Measurements from ENCODE around the gene LUZP1.

Gene LUZP1

DNA sequence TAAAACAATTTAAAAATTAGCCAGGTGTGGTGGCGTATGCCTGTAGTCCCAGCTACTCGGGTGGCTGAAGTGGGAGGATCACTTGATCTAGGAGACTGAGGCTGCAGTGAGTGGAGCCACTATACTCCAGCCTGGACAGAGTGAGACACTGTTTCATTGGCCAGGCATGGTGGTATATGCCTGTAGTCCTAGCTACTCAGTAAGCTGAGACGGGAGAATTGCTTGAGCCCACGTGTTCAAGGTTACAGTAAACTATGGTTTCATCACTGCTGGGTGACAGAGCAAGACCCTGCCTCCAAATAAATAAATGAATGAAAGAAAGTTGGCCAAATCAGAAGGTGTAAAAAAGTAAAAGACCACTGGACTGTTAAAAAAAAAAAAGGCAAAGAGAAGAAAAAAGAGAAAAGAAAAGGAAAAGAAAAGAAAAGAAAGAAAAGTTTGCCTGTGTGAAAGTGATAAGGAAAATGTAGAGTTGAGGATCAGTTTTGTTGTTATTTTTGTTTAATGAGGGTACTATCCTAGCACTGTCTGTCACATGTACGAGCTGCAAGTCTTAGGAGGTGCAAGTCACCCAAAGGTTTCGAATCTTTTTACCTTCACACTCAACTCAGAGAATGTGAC, 52.3 kb downstream of the LUZP1 start:
- Histone ChIP-seq H2AFZ (ENCODE audit: low read length, unreplicated experiment) (no peak overlapping the region), H3K4me3 (ENCODE audit: low read depth, low read length) (no peak overlapping the region), H3K79me2 (ENCODE audit: control insufficient read depth, insufficient read depth, low read length, unreplicated experiment) (peaks cover 90% of the 10 kb centered on the region), H3K36me3 (ENCODE audit: insufficient read depth, low read length) (no peaks in the 10 kb centered on the region), H3K27ac (ENCODE audit: low read depth, low read length) (no peak overlapping the region), H3K4me1 (ENCODE audit: control insufficient read depth, insufficient read depth, low read length, unreplicated experiment) (peaks cover 27% of the 10 kb centered on the region), H3K27me3 (ENCODE audit: insufficient read depth, low read length) (no peaks in the 10 kb centered on the region)

DNA sequence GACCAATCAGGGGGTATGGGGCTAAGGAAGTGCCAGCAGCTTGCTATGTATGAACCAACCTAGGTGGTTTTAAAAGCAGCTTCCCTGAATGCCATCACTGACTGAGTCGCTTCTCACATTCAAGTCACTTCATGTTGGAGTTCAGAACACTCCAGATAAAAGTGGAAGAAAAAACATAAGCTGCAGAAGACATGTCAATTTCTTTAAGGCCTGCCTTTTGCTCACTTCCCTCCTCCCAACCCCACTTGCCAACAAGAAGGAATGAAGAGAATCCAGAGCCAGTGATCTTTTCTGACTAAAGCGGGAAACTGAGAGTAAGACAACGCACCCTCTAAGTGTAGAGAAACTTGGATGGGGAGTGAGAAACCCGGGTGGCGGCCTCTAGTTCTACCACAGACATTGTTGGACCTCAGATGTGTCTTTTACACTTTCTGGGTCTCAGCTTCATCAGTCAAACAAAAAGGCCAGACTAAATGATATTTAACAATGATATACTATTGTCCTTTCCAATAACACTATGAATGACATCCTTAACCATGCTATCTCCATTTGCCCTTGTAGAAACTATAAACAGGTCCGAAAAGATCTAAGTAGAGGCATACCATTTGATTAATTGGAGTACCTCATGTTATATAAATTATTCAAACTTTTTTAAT, 54.1 kb downstream of the LUZP1 start:
- H3K4me3 ChIP-seq (ENCODE audit: low read depth, low read length), result no peak overlapping the region
- peak overlapping the region; percentile 11 for H3K27ac ChIP-seq (ENCODE audit: low read depth, low read length)

DNA sequence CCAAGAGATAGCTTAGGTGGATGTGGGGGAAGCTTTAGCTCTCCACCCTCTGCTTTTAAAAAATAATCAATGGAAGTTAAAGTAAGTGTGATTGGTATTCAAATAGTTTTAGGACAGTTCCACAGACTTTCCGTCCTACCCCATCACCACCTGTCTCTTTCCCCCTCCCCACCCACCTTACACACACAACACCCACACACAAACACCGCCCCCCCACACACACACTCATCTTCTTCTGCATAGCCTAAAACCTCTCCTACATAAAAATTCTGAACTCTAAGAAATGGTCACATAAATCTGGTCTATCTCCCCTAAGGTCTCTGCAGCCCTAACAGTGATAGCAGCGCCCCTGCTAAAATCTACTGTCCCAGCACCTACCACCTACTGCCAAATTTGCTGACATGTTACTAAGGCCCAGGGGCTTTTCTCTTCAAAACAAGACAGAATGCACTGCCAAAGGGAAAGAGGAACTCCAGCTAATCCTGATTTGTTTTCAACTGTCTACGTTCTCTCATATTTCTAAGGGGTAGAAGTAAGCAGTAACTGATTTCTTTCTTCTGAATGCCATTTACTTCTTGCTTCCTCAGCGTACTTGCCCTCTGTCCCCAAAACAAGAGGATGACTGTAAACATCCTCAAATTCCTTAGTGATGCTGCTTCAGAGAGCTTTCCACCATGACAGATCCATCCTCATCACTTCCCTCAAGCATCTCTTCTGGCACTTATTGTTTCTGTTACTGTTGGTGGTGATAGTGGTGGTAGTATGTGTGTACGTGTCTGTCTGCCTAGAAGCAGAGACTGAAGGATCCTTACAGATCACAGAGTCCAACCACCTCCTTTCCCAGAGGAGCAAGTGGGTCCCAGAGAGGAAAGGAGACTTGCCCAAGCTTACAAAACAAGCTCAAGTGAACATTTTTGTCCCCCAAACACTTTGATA, 56.8 kb downstream of the LUZP1 start:
- H3K27me3 ChIP-seq (ENCODE audit: insufficient read depth, low read length), result no peaks in the 10 kb centered on the region
- no peak overlapping the region for H3K27ac ChIP-seq (ENCODE audit: low read depth, low read length)
- no peak overlapping the region for H2AFZ ChIP-seq (ENCODE audit: low read length, unreplicated experiment)
- 0 out of 2 replicates have a peak, but pooled peaks cover 7% of the 10 kb centered on the region for H3K36me3 ChIP-seq (ENCODE audit: insufficient read depth, low read length)
- H3K4me1 ChIP-seq (ENCODE audit: control insufficient read depth, insufficient read depth, low read length, unreplicated experiment), result peaks cover 37% of the 10 kb centered on the region
- peaks cover 72% of the 10 kb centered on the region for H3K79me2 ChIP-seq (ENCODE audit: control insufficient read depth, insufficient read depth, low read length, unreplicated experiment)
- H3K4me3 ChIP-seq (ENCODE audit: low read depth, low read length), result no peak overlapping the region

More for the DNA sequence above, 54.1 kb downstream of the LUZP1 start:
- H3K79me2 ChIP-seq (ENCODE audit: control insufficient read depth, insufficient read depth, low read length, unreplicated experiment), result peaks cover 86% of the 10 kb centered on the region
- no peaks in the 10 kb centered on the region for H3K27me3 ChIP-seq (ENCODE audit: insufficient read depth, low read length)
- peaks cover 36% of the 10 kb centered on the region for H3K4me1 ChIP-seq (ENCODE audit: control insufficient read depth, insufficient read depth, low read length, unreplicated experiment)
- H3K36me3 ChIP-seq (ENCODE audit: insufficient read depth, low read length), result no peaks in the 10 kb centered on the region
- no peak overlapping the region for H2AFZ ChIP-seq (ENCODE audit: low read length, unreplicated experiment)

DNA sequence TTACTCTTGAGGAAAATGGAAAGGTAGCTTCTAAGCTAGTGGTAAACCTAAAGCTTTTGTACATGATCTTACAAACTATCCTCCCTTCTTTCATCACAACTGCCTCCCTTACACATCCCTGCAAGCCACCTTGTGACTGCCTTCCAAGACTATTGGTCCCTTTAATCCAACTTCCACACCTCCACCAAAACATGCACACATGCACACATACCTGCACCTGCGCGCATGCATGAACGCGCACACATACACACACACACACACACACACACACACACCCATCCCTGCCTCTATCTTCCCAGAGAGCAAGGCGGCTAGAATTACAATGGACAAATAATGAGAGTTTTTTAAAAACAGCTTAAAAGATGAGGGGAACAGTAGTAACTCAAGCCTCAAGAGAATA, 58.3 kb downstream of the LUZP1 start:
- peaks cover 67% of the 10 kb centered on the region for H3K79me2 ChIP-seq (ENCODE audit: control insufficient read depth, insufficient read depth, low read length, unreplicated experiment)
- no peak overlapping the region for H3K4me3 ChIP-seq (ENCODE audit: low read depth, low read length)
- H3K27ac ChIP-seq (ENCODE audit: low read depth, low read length), result no peak overlapping the region
- peaks cover 33% of the 10 kb centered on the region for H3K4me1 ChIP-seq (ENCODE audit: control insufficient read depth, insufficient read depth, low read length, unreplicated experiment)
- H3K36me3 ChIP-seq (ENCODE audit: insufficient read depth, low read length), result 0 out of 2 replicates have a peak, but pooled peaks cover 7% of the 10 kb centered on the region
- H2AFZ ChIP-seq (ENCODE audit: low read length, unreplicated experiment), result no peak overlapping the region
- H3K27me3 ChIP-seq (ENCODE audit: insufficient read depth, low read length), result no peaks in the 10 kb centered on the region

DNA sequence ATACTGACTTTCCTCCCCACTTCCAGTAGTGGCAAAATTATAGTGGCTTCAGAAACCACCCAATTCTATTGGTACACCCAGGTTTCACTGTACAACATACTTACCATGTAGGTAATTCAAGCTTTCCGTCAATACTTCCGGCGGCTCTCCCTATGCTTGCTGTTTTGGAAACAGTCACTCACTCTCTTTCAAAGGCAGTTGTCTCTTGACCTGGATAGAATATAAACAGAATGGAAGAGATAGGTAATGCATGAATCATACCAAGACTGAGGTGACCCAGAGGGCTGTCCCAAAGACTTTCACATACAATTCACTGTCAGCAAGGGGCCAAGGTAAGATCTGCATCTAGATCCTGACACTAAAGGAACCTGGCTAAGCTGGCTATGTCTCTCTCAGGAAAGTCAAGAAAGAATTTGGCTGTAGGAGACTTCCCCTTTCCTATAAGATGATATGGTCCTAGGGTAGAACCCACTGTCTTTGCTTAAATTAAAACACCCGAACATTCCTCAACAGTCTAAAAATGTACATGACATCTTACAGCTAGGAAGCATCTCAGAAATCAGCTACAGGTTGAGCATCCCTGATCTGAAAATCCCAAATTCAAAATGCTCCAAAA, 59.6 kb downstream of the LUZP1 start:
- Histone ChIP-seq H3K4me3 (ENCODE audit: low read depth, low read length) (no peak overlapping the region), H3K36me3 (ENCODE audit: insufficient read depth, low read length) (peaks cover 7% of the 10 kb centered on the region; the same call in 1 of the 2 replicates), H3K27ac (ENCODE audit: low read depth, low read length) (no peak overlapping the region), H3K79me2 (ENCODE audit: control insufficient read depth, insufficient read depth, low read length, unreplicated experiment) (peaks cover 55% of the 10 kb centered on the region), H3K27me3 (ENCODE audit: insufficient read depth, low read length) (no peaks in the 10 kb centered on the region), H3K4me1 (ENCODE audit: control insufficient read depth, insufficient read depth, low read length, unreplicated experiment) (peaks cover 29% of the 10 kb centered on the region), H2AFZ (ENCODE audit: low read length, unreplicated experiment) (no peak overlapping the region)

DNA sequence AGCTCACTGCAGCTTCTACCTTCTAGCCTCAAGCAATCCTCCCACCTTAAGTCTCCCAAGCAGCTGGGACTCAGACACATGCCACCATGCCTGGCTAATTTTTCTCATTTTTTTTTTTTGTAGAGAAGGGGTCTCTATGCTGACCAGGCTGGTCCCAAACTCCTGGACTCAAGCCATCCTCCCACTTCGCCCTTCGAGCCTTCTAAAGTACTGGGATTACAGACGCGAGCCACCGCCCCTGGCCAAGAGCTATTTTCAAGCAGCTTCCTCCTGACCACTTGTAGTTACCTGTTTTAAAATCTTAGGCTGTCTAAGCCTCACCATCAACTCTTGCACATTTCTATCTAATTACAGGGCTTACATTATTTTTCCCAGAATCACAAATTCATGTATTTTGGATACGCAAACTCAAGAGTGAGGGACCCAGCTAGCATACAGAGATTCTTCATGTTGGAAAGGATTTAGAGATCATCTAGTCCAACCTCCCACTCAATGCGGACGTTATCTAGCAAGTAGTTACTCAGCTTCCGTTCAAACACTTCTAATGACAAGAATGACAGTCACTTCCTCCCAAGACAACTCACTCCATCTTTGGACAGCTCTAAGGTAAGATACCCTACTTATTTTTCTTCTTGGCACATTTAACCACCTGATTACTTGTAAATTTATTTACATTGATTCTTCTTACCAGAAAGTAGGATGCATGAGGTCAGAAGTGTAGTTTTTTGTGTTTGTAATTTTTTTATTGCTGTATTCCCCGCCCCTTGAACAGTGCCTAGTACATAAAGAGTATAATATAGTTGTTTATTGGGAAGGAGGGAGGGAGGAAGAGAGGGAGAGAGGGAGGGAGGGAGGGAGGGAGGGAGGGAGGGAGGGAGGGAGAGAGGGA, 65.4 kb downstream of the LUZP1 start:
- H3K27ac ChIP-seq (ENCODE audit: low read depth, low read length), result peak overlapping the region; percentile 92
- H3K4me1 ChIP-seq (ENCODE audit: control insufficient read depth, insufficient read depth, low read length, unreplicated experiment), result peaks cover 57% of the 10 kb centered on the region
- peaks cover 3% of the 10 kb centered on the region; the same call in 1 of the 2 replicates for H3K36me3 ChIP-seq (ENCODE audit: insufficient read depth, low read length)
- no peak overlapping the region for H2AFZ ChIP-seq (ENCODE audit: low read length, unreplicated experiment)
- H3K27me3 ChIP-seq (ENCODE audit: insufficient read depth, low read length), result no peaks in the 10 kb centered on the region
- H3K4me3 ChIP-seq (ENCODE audit: low read depth, low read length), result peak overlapping the region; percentile 13; the same call in 1 of the 2 replicates
- H3K79me2 ChIP-seq (ENCODE audit: control insufficient read depth, insufficient read depth, low read length, unreplicated experiment), result peaks cover 35% of the 10 kb centered on the region

DNA sequence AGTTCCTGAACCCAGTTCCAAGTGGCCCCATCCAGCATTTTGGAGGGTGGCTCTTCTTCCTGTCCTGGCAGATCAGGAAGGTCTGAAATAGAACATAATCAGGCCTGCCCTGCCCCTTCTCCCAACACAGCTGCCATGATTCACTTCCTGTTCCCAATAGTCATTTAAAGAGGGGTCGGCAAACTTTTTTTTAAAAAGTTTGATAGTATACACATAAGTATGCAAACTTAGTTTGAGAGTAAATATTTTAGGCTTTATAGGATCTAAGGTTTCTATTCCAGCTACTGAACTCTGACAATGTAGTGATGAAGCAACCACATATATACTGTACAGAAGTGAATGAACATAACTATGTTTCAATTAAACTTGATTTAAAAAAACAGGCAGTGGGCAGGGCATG, 66.4 kb downstream of the LUZP1 start:
- Histone ChIP-seq H3K4me1 (ENCODE audit: control insufficient read depth, insufficient read depth, low read length, unreplicated experiment) (peaks cover 61% of the 10 kb centered on the region), H3K79me2 (ENCODE audit: control insufficient read depth, insufficient read depth, low read length, unreplicated experiment) (peaks cover 44% of the 10 kb centered on the region), H3K27me3 (ENCODE audit: insufficient read depth, low read length) (no peaks in the 10 kb centered on the region), H3K36me3 (ENCODE audit: insufficient read depth, low read length) (no peaks in the 10 kb centered on the region; the same call in 1 of the 2 replicates), H3K4me3 (ENCODE audit: low read depth, low read length) (peak overlapping the region; percentile 40; the same call in 1 of the 2 replicates), H2AFZ (ENCODE audit: low read length, unreplicated experiment) (no peak overlapping the region), H3K27ac (ENCODE audit: low read depth, low read length) (peak overlapping the region; percentile 92)

DNA sequence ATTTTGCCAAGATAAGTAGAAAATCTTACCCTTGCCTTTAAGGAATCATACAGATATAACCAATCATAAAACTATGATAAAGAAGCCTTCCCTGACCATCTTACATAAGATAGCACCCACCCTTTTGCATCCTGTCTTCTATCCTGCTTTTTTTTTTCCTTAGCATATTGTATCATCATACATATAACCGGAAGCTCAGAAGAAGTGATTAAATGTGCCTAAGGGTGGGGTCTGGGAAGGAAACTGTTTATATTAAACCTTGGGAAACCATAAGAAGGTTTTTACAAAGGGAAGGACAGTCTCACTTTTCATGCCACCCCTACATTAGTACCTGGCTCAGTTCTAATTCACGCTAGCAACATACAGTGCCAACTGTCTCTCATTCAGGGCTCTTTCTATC, 66.8 kb downstream of the LUZP1 start:
- H3K27ac ChIP-seq (ENCODE audit: low read depth, low read length), result peak overlapping the region; percentile 92
- peak overlapping the region; percentile 40; the same call in 1 of the 2 replicates for H3K4me3 ChIP-seq (ENCODE audit: low read depth, low read length)
- H3K27me3 ChIP-seq (ENCODE audit: insufficient read depth, low read length), result no peaks in the 10 kb centered on the region
- peaks cover 61% of the 10 kb centered on the region for H3K4me1 ChIP-seq (ENCODE audit: control insufficient read depth, insufficient read depth, low read length, unreplicated experiment)
- H2AFZ ChIP-seq (ENCODE audit: low read length, unreplicated experiment), result no peak overlapping the region
- peaks cover 48% of the 10 kb centered on the region for H3K79me2 ChIP-seq (ENCODE audit: control insufficient read depth, insufficient read depth, low read length, unreplicated experiment)
- no peaks in the 10 kb centered on the region; the same call in 1 of the 2 replicates for H3K36me3 ChIP-seq (ENCODE audit: insufficient read depth, low read length)

DNA sequence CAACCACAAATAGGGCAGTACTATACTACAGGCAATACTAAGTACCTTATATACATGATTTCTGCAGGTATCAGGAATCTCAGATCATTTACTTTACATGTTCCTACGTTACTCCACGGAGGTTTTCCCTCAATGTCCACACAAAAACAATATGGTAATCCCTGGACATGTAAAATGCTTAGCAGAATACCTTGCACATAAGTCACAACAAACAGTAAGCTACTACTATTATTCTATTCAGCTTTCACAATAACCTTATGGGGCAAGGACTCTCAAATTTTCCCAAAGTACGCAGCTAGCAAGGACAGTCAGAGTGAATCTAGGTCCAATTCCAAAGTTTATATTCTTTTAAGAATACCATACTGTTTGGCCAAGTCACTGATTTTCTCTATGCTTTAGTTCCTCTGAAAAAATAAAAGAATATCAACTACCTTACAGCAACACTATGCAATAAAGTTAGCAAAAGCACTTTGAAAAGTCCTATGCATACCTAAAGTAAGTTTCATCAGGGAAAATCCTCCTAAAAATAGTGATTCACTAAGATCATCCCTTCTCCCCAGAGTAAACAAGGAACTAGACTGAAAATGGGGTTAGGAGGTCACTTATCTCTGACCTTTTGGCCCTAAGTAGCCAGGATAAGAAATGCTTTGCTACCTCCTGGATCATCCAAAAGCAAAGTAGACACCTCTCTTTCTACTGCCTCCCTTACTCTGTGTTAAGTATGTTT, 67.4 kb downstream of the LUZP1 start:
- Histone ChIP-seq H3K27ac (ENCODE audit: low read depth, low read length) (peak overlapping the region; percentile 92), H3K27me3 (ENCODE audit: insufficient read depth, low read length) (no peaks in the 10 kb centered on the region), H3K4me1 (ENCODE audit: control insufficient read depth, insufficient read depth, low read length, unreplicated experiment) (peaks cover 61% of the 10 kb centered on the region), H3K4me3 (ENCODE audit: low read depth, low read length) (peak overlapping the region; percentile 40; the same call in 1 of the 2 replicates), H3K36me3 (ENCODE audit: insufficient read depth, low read length) (peaks cover 2% of the 10 kb centered on the region), H2AFZ (ENCODE audit: low read length, unreplicated experiment) (no peak overlapping the region), H3K79me2 (ENCODE audit: control insufficient read depth, insufficient read depth, low read length, unreplicated experiment) (peaks cover 46% of the 10 kb centered on the region)
